ENCODE measurements around the gene MTG2.

Gene MTG2

GRCh38 chr20:62186887-62187866, 4.3 kb downstream of the MTG2 start:
- no peak for DNase-seq (ENCODE audit: low read depth)

DNA sequence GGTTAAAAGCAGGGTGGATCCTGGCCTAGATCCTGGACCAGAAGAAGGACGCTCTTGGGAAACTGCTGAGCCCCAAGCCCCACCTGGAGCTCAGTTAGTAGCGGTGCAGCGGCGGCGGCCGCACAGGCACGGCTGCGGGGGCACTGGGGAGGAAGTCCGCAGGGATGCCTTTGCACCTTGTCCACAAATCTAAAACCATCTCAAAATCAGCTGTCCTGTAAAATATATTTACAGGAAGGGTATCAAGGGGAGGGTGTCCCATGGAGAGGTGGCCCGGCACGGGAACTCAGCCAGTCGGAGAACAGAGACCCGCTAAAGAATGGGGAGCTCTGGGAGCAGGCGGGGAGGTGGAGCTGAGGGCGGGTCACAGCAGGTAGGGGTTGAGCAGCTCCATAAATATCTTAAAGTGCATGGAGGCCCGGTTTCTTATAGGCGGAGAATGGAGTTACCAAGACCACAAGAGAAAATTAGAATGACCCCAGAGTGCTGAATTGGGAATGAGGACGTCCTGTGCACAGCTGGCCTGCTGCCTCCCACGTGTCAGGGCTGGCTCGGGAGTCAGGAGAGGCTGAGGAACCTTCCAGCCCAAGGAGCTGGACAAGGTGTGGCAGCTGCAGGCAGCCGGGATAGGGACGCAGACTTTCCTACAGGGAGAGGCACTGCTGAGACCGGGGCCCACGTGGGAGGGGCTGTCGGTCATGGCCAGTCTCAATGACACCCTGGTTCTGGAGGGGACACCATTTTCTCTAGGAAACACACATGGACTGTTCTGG, 8.0 kb downstream of the MTG2 start:
- DNase-seq (ENCODE audit: low read depth) = no peak

DNA sequence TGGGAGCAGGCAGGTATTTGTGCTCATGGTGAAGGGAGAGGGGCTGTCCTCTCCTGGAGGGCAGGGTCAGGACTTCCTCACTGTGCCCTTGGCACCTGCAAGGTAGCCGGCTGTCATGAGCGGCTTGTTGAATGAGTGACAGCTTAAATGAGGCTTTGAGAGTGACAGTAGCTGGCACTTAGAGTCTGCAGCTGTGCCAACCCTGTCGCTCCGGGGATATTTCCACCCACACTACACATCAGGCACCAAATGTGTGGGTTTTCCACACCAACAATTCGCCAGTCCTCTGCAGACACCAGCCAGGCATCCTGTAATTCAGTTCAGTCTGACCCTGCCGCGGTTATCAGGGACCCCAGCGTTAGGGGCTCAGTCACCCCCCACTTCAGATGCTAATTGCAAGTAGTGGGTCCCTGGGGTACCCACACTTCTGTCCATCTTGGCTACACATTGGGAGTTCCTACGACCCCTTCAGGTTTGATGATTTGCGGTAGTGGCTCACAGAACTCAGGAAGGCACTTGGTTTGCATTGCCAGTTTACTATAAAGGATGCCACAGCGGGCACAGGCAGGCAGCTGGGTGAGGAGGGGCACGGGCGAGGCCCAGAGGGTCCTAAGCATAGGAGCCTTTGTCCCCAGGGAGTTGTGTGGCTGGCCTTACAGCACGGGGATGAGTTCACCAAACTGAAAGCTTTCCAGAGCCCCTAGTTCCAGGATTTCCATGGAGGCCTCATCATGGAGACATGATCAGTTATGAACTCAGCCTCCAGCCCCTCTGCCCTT, 9.1 kb downstream of the MTG2 start:
- no peak for DNase-seq (ENCODE audit: low read depth)

- DNase-seq (ENCODE audit: low read depth) = no peak
Observed at GRCh38 chr20:62192635-62193034, 9.8 kb downstream of the MTG2 start.

DNA sequence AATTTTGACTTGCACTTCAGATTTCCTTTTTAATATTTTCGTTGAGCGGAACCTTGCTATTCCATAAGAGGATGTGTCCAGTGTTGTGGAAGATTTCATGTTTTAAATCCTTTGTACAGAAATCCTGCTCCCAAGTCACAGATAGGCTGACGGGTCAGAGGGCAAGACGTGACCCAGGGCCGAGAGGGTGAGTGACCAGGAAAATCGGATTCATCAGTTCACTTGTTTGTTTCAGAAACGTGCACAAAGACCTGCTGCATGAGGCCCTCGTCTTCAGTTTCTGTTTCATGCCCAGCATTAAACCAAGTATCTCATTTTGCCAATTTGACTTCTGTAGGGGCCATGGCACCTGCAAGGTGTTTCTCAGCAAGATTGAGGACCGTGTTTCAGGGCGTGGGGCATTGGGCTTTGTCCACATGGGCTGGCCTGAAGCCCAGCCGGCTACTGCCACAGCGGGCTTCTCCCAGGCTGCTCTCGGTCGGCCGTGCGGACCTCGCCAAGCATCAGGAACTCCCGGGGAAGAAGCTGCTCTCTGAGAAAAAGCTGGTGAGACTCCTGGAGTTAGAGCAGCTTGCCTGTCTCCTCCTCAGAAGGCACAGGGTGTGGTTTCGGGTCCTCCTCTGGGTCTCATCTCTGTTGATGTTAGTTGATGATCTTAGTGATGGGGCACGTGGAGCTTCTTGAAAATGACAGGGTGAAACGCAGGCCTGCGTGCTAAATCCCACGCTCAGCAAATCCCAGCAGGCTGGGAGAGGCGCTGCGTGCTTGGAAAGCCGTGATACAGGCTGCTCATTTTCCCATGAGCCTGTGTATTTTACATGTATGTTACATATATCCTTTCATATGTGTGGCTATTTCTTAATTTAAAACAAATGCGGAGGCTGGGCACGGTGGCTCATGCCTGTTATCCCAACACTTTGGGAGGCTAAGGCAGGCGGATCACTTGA, 10.5 kb downstream of the MTG2 start:
- no peak for DNase-seq (ENCODE audit: low read depth)

- no peak for DNase-seq (ENCODE audit: low read depth)
Observed at GRCh38 chr20:62195075-62195405, 12.2 kb downstream of the MTG2 start.

DNA sequence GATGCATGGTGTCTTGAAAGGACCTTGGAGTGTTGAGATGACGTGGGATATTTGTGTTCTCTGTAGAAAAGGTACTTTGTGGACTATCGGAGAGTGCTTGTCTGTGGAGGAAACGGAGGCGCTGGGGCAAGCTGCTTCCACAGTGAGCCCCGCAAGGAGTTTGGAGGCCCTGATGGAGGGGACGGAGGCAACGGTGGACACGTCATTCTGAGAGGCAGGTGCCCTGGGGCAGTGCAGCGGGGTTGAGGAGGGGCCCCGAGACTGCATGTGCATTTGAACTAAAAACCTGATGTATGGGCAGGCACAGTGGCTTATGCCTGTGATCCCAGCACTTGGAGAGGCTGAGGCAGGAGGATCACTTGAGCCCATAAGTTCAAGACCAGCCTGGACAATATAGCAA, 12.9 kb downstream of the MTG2 start:
- DNase-seq (ENCODE audit: low read depth) = no peak

DNA sequence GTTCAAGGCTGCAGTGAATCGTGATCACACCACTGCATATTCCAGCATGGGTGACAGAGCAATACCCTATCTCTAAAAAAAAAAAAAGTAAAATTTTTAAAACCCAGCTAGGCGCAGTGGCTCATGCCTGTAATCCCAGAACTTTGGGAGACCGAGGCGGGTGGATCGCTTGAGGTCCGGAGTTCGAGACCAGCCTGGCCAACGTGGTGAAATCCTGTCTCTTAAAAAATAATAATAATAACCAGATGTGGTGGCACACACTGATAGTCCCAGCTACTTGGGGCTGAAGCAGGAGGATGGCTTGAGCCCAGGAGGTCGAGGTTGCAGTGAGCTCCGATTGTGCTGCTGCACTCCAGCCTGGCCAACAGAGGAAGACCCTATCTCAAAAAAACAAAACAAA, 13.5 kb downstream of the MTG2 start:
- no peak for DNase-seq (ENCODE audit: low read depth)

- no peak for DNase-seq (ENCODE audit: low read depth)
Observed at GRCh38 chr20:62197311-62197710, 14.5 kb downstream of the MTG2 start.

- DNase-seq (ENCODE audit: low read depth) = no peak
Observed at GRCh38 chr20:62197801-62198200, 15.0 kb downstream of the MTG2 start.

- DNase-seq (ENCODE audit: low read depth) = no peak
Observed at GRCh38 chr20:62198496-62198895, 15.7 kb downstream of the MTG2 start.

DNA sequence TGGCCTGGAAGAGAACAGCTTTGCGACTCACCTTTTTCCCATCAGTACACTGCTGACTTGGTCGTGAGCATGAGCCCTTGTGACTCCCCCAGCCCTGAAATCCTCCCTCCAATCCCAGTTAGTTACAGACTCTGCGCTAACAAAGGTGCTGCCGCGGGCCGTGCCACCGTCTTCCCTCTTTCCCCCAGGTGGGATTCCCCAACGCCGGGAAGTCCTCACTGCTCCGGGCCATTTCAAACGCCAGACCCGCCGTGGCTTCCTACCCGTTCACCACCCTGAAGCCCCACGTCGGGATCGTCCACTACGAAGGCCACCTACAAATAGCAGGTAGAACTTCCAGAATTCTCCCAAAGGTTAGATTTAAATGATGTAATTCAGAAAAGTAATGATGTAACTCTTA, 16.1 kb downstream of the MTG2 start:
- DNase-seq (ENCODE audit: low read depth) = no peak

DNA sequence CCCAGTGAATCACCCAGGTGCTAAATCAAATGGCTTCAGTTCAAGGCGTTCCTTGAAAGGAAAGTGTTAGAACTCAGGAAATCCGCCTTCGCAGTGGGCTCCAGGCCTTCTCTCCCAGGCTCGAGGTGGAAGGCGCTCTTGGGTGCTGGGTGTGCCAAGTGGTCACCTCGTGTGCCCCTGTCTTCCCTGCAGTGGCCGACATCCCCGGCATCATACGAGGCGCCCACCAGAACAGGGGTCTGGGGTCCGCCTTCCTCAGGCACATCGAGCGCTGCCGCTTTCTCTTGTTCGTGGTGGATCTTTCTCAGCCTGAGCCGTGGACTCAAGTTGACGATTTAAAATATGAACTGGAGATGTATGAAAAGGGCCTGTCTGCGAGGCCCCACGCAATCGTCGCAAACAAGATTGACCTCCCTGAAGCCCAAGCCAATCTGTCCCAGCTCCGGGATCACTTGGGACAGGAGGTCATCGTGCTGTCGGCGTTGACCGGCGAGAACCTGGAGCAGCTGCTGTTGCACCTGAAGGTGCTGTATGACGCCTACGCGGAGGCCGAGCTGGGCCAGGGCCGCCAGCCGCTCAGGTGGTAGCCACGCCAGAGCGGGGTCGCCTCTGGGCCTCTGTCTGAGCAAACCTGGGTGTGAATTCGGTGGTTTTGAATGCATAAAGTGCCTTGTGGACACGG, 17.8 kb downstream of the MTG2 start:
- no peak for DNase-seq (ENCODE audit: low read depth)

DNA sequence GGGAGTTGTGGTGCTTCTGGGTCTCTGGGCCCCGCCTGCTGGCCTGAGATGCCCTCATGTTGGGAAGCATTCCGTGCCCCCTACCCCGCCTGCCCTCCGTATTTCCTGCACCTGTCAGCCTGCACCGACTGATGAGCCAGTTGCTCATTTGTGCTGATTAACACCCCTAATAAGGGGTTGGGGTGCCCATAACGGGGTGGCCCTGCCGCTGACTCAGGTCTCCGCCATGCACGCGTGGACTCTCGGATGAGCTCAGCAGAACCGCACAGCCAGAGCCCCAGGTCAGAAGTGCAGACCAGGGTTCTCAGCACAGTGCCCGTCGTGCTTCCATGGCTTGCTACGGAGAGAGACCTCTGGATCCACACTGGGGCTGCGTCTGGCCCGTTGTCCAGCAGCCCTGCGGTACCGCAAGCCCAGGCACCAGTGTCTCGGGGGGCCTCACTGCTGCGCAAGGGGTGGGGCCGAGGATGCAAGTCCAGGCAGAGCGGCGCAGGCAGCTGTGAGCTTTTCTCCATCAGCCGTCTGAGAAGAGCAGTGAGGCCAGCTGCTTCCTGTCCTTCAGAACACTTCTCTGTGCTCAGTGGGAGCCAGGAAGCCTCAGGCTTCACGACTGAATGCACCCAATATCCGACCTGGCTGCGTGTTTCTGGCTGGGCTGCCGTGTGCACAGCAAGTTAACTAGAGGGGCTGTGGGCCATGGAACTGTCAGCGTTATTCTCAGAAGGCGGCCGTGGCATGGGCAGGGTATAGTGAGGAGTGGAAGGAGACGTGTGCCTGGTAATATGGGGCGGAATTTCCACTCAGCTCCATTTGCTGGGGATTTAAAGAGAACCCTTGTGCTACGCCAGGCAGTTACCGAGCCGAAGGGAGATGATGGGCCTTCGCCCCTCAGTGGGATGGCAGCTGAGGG, 18.6 kb downstream of the MTG2 start:
- no peak for DNase-seq (ENCODE audit: low read depth)

DNA sequence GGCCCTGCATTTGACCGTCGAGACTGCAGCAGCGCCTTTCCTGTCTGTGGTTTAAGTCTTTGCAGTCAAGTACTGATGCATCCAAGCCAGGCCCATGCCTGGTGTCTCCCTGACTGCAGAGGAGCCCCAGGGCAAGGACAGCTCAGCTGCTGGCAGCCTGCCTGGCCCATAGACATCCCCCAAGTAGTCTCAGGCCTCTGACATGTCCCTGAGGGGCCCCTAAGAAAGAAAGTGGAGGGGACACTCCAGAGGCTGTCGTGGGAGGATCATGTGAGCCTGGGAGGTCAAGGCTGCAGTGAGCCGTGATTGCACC, 19.2 kb downstream of the MTG2 start:
- no peak for DNase-seq (ENCODE audit: low read depth)

DNA sequence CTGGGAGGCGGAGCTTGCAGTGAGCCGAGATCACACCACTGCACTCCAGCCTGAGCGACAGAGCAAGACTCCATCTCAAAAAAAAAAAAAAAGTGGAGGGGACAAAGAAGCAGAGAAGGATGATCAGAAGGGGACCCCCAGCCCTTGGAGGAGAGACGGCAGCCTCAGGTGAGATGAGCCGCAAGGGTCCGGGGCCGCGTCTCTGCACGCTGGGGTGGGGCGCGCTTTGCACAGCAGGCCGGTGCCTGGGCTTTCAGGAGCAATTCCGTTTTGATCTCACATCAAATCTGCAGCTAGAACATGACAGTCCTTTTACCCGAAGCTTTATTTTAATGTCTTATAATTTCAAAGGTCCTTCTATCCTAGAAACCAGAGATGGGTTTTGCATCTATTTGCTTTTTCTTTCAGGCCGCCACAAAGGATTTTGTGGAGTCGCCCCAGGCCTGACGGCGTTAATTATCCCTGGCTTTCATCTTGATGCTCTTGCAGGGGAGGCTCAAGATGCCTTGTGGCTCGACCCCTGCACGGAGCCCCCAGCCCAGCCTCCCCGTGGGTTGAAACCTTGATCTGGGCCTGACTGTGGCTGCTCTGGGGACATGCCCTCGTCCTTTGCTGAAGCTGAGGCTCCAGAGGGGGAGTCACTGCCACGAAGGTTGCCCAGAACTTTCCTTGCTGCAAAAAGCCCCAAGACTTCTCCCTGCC, 20.0 kb downstream of the MTG2 start:
- no peak for DNase-seq (ENCODE audit: low read depth)

- no peak for DNase-seq (ENCODE audit: low read depth)
Observed at GRCh38 chr20:62203378-62204030, 20.7 kb downstream of the MTG2 start.

DNA sequence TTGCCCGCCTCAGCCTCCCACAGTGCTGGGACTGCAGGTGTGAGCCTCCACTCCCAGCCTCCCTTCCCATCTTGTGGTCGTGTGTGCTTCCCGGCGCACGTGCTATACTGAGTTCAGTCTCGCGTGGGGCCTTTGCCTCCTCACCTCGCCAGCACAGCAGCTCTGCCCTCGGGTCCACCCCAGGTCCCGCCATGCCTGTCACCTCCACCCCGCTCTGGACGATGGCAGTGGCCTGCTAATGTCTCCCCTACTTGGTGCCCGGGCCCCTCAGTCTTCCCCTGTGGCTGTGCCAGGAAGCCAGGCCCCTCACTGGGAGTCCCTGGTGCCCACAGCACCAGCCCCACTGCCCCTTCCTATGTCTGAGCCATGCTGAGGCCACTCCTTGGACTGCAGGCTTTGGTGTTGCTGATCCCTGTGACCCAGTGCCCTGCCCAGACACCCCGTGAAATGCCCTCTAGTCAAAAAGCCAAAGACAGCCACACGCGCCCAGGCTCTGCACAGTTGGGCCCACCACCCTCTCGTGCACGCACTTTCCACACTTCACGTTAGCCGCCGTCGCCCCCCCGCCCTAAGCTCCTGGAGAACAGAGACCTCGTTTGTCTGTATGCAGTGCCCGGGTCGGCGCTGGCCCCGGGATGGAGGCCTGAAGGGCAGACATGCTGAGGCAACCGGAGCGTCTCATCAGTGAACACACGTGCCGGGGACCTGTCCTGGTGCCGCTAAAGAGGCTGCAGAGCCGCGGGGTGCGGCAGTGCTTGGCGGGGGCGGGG, 23.0 kb downstream of the MTG2 start:
- DNase-seq (ENCODE audit: low read depth) = no peak

All from activated T-cell treated with anti-CD3 and anti-CD28 coated beads for 24 hours (primary cell).